A549 (cell line): ENCODE data around the gene ZP4.

Experiments used
- HOXA7 ChIP-seq: fragments of 250-450 bp; sonication (Bioruptor Pico); IDR thresholded peaks from 2 replicates; pipeline ENCODE4 v1.5.0; 2020; ENCODE audit warnings: mild to moderate bottlenecking, moderate library complexity
- KDM5A ChIP-seq: fragments of 200-600 bp; sonication (generic); IDR thresholded peaks from 2 replicates; pipeline ENCODE4 v1.6.1; 2016; ENCODE audit warnings: antibody characterized with exemption, mild to moderate bottlenecking
- RAD21 ChIP-seq, 2 experiments: fragments of >200 bp in 1 of 2; sonication (Bioruptor Twin) in 1 of 2; formaldehyde crosslinking in 1 of 2; IDR thresholded peaks in 1 of 2; conservative IDR thresholded peaks in 1 of 2; 2 replicates in 1 of 2; 3 replicates in 1 of 2; pipeline ENCODE4 v1.6.1; 2012 to 2018; ENCODE audit warnings: inconsistent platforms in 1 of 2
- SMC3 ChIP-seq: fragments of >200 bp; sonication (Bioruptor Twin); formaldehyde crosslinking; IDR thresholded peaks from 3 replicates; pipeline ENCODE4 v1.6.1; 2018; ENCODE audit warnings: inconsistent platforms

DNA sequence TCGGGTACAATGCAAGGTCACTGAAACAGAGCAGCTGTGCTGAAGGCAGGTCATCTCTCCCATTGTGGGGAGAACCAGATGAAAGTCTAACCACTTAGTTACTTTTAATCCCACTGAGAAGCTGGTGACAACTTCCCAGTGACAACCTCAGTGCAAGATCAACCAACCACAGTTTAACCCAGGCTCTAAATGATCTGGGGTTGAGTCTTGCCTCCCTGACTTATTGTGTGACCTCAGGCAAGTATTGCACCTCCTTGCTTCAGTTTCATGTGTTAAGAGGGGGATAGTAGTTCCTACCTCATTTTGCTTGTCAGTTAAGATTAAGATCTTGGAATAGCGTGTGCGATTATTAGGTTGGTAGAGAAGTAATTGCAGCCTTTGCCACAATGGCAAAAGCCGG, 3.2 kb downstream of the ZP4 start:
- no peak for TF ChIP-seq KDM5A
- TF ChIP-seq HOXA7, result no peak
- TF ChIP-seq RAD21 (conservative IDR thresholded peaks at IDR 0.05 in 1 of 2, IDR thresholded peaks at IDR 0.05 in 1 of 2), result no peak
- TF ChIP-seq SMC3, result no peak
